Measurements from ENCODE around the gene SGCA. TPM values are rescaled to one million over a fixed set of nuclear protein-coding genes. Genes with fewer than 3 reads are reported as not detected.
A peak's percentile ranks its signal among the peaks of the same experiment; 100 is the strongest.

The SGCA gene
- total and polyA plus RNA-seq, 2 of the 13 experiments (the other 11 are each of a cell fraction or from before 2014, with no cell fraction given) = not detected

DNA sequence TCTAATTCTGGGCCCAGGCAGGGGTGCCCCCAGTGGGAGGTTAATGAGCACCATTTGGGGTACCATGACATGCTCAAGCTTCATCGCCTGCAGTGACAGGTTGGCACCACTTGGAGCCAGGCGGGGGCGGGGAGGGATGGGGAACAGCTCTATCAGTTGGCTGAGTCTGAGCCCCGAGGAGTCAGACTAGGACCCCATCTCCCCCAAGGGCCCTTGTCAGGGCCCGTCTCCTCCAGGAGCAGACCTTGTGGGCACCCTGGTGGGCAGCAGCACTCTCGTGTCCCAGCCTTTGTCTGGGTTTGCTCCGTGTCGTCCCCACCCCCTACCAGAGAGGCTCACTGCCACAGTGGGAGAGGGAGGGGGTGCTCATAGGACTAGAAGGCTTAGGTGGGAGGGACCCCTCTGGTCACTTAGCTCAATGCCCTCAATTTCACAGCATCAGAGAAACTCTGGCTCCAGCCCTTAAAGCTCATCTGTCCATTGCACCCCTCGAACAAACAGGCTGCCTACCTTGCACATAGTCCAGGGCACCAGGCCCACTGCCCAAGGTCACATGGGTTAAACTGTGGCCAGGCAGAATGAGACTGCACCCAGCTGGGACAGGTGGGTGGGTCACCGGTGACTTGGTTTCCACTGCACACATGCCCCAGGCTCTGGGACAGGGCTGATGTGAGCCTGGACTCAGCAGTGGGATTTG is 19.4 kb upstream of the SGCA start (continued):
- TF ChIP-seq, protein P1, sequence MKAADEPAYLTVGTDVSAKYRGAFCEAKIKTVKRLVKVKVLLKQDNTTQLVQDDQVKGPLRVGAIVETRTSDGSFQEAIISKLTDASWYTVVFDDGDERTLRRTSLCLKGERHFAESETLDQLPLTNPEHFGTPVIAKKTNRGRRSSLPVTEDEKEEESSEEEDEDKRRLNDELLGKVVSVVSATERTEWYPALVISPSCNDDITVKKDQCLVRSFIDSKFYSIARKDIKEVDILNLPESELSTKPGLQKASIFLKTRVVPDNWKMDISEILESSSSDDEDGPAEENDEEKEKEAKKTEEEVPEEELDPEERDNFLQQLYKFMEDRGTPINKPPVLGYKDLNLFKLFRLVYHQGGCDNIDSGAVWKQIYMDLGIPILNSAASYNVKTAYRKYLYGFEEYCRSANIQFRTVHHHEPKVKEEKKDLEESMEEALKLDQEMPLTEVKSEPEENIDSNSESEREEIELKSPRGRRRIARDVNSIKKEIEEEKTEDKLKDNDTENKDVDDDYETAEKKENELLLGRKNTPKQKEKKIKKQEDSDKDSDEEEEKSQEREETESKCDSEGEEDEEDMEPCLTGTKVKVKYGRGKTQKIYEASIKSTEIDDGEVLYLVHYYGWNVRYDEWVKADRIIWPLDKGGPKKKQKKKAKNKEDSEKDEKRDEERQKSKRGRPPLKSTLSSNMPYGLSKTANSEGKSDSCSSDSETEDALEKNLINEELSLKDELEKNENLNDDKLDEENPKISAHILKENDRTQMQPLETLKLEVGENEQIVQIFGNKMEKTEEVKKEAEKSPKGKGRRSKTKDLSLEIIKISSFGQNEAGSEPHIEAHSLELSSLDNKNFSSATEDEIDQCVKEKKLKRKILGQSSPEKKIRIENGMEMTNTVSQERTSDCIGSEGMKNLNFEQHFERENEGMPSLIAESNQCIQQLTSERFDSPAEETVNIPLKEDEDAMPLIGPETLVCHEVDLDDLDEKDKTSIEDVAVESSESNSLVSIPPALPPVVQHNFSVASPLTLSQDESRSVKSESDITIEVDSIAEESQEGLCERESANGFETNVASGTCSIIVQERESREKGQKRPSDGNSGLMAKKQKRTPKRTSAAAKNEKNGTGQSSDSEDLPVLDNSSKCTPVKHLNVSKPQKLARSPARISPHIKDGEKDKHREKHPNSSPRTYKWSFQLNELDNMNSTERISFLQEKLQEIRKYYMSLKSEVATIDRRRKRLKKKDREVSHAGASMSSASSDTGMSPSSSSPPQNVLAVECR (CRISPR knock-in tag; IDR thresholded peaks at IDR 0.05; ENCODE audit: borderline replicate concordance) = peak; percentile 40; the same call in 1 of the 2 replicates
- TF ChIP-seq MEIS1 (CRISPR knock-in tag; IDR thresholded peaks at IDR 0.05; ENCODE audit: borderline replicate concordance) (no peak), ZNF7 (CRISPR knock-in tag; IDR thresholded peaks at IDR 0.05) (no peak), ZNF367 (CRISPR knock-in tag; IDR thresholded peaks at IDR 0.05; ENCODE audit: borderline replicate concordance) (no peak), ZNF331 (CRISPR knock-in tag; IDR thresholded peaks at IDR 0.05) (no peak), NFE2 (CRISPR knock-in tag; IDR thresholded peaks at IDR 0.05) (no peak), ARNT2 (CRISPR knock-in tag; IDR thresholded peaks at IDR 0.05; ENCODE audit: low read depth) (no peak), U2AF2 (IDR thresholded peaks at IDR 0.05; ENCODE audit: low read depth, low read length) (no peak), ZNF746 (CRISPR knock-in tag; IDR thresholded peaks at IDR 0.05) (no peak), MAFF (IDR thresholded peaks at IDR 0.05; ENCODE audit: low read depth, low read length) (no peak), RBFOX2 (IDR thresholded peaks at IDR 0.05; ENCODE audit: low read depth, low read length) (no peak), PRMT3 (CRISPR knock-in tag; IDR thresholded peaks at IDR 0.05; ENCODE audit: borderline replicate concordance, low read depth) (no peak), ZNF44 (CRISPR knock-in tag; IDR thresholded peaks at IDR 0.05) (no peak), ZBTB7A (CRISPR knock-in tag; IDR thresholded peaks at IDR 0.05) (peak; percentile 65; the same call in 1 of the 2 replicates), ZNF563 (CRISPR knock-in tag; IDR thresholded peaks at IDR 0.05) (peak; percentile 68; the same call in 1 of the 2 replicates), NCOR1 (IDR thresholded peaks at IDR 0.05; ENCODE audit: borderline replicate concordance, low read length) (no peak)
- TF ChIP-seq, protein P2, sequence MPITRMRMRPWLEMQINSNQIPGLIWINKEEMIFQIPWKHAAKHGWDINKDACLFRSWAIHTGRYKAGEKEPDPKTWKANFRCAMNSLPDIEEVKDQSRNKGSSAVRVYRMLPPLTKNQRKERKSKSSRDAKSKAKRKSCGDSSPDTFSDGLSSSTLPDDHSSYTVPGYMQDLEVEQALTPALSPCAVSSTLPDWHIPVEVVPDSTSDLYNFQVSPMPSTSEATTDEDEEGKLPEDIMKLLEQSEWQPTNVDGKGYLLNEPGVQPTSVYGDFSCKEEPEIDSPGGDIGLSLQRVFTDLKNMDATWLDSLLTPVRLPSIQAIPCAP (CRISPR knock-in tag; IDR thresholded peaks at IDR 0.05; ENCODE audit: low read depth) = no peak
- TF ChIP-seq, protein P3, sequence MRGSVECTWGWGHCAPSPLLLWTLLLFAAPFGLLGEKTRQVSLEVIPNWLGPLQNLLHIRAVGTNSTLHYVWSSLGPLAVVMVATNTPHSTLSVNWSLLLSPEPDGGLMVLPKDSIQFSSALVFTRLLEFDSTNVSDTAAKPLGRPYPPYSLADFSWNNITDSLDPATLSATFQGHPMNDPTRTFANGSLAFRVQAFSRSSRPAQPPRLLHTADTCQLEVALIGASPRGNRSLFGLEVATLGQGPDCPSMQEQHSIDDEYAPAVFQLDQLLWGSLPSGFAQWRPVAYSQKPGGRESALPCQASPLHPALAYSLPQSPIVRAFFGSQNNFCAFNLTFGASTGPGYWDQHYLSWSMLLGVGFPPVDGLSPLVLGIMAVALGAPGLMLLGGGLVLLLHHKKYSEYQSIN (CRISPR knock-in tag; IDR thresholded peaks at IDR 0.05; ENCODE audit: borderline replicate concordance) = no peak
- TF ChIP-seq, protein P4, sequence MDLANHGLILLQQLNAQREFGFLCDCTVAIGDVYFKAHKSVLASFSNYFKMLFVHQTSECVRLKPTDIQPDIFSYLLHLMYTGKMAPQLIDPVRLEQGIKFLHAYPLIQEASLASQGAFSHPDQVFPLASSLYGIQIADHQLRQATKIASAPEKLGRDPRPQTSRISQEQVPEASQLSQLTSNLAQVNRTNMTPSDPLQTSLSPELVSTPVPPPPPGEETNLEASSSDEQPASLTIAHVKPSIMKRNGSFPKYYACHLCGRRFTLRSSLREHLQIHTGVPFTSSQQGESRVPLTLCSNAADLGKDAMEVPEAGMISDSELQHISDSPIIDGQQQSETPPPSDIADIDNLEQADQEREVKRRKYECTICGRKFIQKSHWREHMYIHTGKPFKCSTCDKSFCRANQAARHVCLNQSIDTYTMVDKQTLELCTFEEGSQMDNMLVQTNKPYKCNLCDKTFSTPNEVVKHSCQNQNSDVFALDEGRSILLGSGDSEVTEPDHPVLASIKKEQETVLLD (CRISPR knock-in tag; IDR thresholded peaks at IDR 0.05; ENCODE audit: low read depth) = no peak
- TF ChIP-seq, protein P5, sequence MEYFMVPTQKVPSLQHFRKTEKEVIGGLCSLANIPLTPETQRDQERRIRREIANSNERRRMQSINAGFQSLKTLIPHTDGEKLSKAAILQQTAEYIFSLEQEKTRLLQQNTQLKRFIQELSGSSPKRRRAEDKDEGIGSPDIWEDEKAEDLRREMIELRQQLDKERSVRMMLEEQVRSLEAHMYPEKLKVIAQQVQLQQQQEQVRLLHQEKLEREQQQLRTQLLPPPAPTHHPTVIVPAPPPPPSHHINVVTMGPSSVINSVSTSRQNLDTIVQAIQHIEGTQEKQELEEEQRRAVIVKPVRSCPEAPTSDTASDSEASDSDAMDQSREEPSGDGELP (IDR thresholded peaks at IDR 0.05; ENCODE audit: borderline replicate concordance, low read depth) = peak; percentile 41; the same call in 1 of the 2 replicates
